Colon (tissue), 2 donors: ENCODE measurements around the gene SLC39A11.

Experiments
- FAIRE-seq: peaks from 2 replicates; lab custom pipeline; 2012; peaks lifted over from hg19 to GRCh38; lab: Jason Lieb, UNC
- donor health status: control.
- donor health status: control.

SLC39A11 gene

DNA sequence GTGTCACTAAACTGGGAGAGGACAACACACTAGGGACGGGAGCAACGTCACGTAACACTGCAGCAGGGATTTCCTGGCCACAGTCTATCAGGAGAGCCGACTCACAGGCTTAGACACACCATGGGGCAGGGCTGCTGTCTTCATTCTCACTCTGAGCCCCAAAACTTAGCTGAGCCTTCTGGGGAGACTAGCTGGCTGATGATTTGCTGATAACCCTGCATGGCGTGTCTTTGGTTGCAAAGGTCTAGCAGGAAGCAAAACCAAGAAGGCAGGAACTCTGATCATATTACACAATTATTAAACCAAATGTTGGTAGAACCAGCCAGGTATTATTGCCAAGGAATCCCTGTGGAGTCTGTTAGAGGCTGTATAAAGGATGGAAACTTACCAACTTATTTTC lies 345.0 kb downstream of the SLC39A11 start:
- no peak for FAIRE-seq

GRCh38 chr17:72745241-72745640 lies 347.2 kb downstream of the SLC39A11 start:
- FAIRE-seq = no peak

GRCh38 chr17:72743037-72743467 lies 349.4 kb downstream of the SLC39A11 start:
- FAIRE-seq = no peak

- FAIRE-seq = no peak
Measured at GRCh38 chr17:72737151-72737690, 355.3 kb downstream of the SLC39A11 start.

DNA sequence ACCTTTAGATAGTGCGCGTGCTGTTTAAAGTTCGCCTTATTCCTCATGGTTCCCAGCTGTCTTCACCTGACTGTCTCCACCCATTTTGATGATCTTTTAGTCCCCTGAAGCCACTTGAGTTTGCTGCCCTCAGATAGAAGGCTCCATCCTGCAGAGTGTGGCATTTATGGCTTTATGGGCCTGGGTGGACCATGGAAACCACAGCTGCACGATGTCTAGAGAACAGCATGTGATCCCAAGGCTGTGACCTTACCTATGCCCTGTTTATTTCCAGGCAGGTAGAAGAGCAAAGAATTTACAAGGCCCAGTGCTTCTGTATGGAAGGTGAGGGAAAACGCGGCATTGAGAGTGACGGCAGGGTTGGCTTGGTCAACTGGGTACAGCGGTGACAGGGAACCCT lies 356.9 kb downstream of the SLC39A11 start:
- FAIRE-seq = no peak

DNA sequence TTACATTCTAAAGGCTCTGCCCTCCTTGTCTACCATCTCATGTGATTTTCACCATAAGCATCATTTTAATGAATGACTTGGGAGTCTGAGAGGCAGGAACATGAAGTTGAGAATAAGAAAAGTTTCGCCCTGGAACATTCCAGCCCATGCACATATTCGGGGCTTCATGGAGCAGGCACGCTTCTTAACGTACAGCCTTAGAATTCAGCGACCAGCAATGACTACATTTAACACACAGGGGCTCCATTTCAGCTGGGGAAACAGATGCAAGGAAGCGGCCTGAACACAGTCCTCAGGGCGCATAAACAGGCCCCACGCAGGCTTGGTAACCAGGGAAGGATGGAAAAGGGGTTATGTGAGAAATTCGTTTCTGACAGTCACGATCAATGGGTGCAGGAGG lies 357.4 kb downstream of the SLC39A11 start:
- no peak for FAIRE-seq

DNA sequence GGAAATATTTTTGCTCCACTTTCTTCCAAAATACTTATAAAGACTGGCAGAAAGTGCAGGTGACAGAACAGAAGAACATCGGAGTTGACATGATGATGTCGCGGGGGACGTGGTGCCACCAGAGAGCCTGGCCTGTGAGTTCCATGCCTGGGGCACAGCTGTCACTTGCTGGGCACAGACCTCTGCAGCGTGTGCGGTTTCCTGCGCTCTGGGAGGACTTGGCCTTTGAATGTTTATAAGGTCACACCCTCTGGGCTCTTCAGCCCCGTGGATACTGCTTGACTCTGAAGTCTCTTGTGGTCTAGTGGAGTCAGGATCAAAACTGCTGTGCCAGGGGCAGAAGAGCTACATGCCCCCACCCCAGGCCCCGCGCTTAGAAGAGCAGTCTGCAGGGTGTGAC lies 357.9 kb downstream of the SLC39A11 start:
- FAIRE-seq = no peak

DNA sequence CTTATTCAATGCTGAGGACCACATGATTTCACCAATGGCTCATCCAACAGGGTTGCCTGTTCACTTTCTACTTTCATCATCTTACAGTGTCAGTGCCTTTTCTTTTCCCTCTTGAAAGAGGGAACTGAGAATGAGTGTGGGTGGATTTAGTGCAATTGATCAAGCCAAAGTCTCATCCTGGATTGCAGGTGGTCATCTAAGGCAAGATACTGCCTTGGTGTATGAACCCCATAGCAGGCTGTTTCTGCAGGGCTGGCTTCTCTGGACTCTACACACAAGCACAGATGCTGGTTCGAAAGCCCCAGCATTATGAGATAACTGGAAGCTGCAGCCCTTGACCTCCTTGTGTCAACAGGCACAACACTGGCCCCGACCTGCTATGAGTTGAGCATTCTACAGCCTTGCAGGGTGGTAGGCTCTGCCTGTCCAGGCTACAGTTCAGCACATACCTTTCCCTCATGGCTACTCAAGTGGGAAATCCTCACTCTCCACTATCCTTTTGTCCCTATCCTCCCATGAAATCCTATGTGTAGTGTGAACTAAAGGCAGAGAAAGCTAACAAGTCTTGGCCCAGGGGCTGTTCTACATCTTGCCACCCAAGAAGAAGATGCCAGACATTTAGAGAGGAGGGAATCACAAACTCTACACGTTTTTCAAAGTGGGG lies 358.7 kb downstream of the SLC39A11 start:
- no peak for FAIRE-seq

DNA sequence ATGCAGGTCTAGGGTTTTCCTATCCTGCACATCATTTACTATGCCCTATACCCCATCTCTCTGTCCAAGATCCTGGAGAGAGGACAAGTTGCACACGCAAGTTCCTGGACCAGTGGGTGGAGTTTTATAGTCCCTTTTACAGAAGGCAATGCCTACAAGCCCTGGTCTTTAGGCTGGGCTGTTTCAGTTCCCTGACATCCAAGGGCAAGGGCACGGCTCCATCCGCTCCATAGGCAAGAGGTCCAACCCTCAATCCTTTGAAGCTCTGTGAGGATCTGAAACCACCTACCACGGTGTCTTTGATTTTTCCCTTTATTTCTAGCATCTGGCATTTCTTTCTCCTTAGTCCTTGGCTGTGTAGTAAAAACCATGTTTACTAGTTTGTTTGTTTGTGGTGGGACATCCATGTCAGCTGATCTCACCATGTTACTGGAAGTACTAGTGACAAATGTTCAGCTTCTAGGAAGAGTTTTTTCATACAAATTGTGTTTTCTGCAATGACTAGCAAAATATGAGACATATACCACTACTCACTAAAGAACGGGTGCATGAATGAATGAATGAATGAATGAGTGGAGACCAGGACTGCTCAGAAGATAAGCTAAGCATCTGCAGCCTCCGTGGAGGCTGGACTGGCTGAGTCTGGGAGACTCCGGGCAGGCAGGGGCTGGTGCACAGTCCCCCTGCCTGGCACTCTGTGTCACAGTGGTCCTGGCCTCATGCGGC lies 359.4 kb downstream of the SLC39A11 start:
- no peak for FAIRE-seq

- FAIRE-seq = no peak
Measured at GRCh38 chr17:72730077-72730476, 362.4 kb downstream of the SLC39A11 start.

DNA sequence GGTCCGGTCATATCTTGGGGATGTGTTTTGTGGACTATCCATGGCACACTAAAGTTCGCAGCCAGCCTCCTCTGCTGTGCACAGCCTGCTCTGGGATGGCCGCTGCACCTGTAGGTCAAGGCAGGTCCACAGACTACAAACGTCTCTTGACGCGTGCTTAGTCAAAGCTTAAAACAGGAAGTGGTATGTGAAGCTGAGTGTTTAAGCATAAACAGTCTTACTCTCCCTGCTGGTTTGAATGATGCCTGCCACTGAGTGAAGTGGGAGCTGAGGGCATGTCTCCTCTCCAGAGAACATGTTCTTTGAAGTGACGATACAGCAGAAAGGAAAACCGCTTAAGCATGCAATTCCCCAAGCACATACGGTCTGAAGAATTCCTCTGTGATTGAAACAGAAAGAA lies 365.6 kb downstream of the SLC39A11 start:
- FAIRE-seq = no peak

- FAIRE-seq = no peak
Measured at GRCh38 chr17:72725433-72726068, 366.9 kb downstream of the SLC39A11 start.

DNA sequence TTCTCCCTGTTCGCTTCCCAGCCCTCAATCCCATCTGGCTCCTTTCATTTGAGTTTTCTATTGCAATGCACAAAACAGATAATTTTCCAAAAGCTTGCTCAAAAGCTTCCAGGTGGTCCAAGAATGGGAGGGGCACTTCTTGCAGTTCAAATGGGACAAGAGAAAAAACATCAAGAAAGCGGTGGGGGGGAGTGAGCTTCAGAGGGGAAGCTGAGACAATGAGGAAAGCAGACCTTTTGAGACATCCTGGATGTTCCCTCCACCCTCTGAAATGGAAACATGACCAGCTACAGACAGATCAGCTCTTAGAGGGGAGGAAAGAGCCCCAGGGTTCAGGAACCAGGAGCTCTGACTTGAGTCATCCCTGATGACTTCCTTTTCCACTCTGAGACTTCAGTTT lies 368.2 kb downstream of the SLC39A11 start:
- FAIRE-seq = no peak

GRCh38 chr17:72723711-72724110 lies 368.8 kb downstream of the SLC39A11 start:
- FAIRE-seq = no peak

GRCh38 chr17:72720494-72720825 lies 372.0 kb downstream of the SLC39A11 start:
- FAIRE-seq = no peak

DNA sequence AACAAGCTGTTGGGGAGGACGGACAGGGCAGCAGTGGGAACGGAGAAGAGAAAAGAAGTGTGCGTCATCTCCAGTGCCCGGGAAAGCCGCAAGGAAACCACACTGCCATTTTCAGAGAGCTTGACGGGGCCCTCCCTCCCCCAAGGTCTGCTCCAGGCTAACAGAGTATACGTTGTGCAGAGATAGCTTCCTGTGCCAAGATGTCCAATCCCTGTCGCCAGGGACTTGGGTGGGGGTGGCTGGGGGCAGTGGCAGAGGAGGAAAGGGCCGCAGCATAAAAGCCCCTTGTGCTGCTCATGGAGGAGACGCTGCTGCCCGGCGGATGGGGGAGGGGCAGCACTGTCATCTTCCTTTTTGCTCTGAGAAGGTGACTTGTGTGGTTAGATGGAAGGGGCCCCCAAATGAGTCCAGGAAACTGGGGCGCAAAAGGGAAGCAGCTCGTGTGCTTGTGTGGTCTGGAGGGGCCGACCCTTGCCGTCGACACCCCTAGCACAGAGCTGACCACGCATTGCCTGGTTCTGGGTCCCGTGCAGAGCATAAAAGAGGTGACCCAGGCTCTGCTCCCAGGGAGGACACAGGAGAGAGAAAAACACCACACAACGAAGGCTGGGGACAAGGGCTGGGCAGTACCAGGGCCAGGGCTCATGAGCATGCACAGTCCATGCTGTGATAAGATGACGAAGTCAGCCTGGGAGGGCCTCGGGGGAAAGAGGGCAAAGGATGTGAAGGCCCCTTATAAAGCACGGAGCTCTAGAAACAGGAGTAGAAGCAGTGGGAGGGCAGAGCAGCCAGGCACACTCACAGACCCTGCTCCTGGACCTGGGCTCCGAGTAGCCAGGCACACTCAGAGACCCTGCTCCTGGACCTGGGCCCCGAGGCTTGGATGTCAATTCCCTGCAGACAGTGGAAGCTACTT lies 372.7 kb downstream of the SLC39A11 start:
- FAIRE-seq = no peak

DNA sequence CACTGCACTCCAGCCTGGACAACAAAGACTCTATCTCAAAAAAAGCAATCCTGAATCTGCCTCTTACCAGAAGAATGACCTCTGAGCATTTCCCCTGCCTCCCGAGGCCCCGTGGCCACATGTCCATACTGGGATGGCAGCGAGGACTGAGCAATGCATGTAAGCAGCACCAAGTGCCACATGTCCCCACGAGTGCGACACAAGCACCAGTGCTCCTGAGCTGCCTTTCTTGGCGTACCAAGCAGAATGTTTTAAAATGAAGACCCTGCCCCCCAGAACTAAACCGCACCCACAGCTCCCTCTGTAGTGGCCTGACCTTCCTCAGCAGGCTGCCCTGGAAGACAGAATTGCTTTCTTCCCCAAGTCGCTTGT lies 373.3 kb downstream of the SLC39A11 start:
- FAIRE-seq = no peak

DNA sequence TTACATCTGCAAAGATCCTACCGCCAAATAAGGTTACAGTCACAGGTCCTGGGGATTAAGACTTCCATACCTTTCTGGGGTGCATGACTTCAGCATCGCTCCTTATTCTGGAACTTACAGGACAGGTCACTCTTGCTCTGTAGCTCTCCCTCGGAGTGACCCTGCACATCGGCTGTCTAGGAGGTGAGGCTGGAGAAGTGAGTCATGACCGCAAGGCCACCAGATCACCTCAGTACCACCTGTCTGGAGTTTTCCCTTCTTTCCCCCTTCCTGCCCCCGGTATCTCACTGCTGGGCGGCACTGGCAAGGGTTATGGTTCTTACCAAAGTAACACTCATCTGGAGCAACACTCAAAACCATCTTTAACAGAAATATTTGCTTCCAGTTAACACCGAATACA lies 374.8 kb downstream of the SLC39A11 start:
- no peak for FAIRE-seq

DNA sequence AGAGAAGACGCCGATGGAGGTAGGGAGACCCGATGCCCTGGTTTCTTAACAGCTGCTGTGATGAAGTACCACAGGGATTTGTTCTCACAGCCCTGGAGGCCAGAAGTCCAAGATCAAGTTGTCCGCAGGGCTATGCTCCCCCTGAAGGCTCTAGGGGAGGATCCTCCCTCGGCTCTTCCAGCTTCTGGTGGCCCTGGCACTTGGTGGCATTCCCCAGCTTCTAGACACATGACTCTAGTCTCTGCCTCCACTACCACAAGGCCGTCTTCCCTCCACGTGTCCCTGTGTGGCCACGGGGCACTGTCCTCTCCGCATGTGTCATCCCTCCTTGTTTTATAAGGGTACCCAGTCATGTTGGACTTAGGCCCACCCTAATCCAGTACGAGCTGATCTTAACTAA lies 375.2 kb downstream of the SLC39A11 start:
- FAIRE-seq = no peak

- FAIRE-seq = no peak
Measured at GRCh38 chr17:72715906-72716572, 376.4 kb downstream of the SLC39A11 start.

DNA sequence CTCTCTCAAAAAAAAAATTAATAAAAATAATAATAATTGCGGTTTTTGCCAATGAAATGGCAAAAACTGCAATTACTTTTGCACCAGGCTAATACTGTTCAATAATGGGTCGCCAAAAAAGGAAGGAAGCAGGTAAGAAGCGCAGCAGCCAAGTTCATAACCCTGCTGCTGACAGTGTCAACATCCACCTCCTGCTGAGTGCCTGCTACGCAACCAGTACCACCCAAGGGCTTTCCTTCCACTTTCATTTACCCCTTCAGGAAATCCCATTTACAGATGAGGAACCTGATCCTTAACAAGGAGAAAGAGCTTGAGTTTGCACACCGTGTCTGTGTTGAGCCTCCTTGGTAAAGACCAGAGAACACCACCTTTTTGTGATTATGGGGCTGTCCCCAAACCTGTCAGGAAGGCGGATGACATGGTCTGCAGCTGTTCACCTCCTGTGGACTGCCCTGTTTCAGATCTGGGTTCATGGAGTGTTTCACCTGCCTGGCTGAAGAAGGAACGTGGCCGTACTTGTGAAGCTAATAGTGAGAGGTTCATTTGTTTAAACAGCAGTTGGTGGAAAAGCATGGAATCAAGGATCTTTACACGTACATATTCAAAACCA lies 378.0 kb downstream of the SLC39A11 start:
- FAIRE-seq = no peak
